GM18526 (cell line): ENCODE measurements around the gene KCNQ5.

Experiments
- POLR2A ChIP-seq: IDR thresholded peaks from 3 replicates; pipeline ENCODE4 v1.6.1; 2011; ENCODE audit not compliant: insufficient read length; ENCODE audit errors: extremely low read depth

The KCNQ5 gene

DNA sequence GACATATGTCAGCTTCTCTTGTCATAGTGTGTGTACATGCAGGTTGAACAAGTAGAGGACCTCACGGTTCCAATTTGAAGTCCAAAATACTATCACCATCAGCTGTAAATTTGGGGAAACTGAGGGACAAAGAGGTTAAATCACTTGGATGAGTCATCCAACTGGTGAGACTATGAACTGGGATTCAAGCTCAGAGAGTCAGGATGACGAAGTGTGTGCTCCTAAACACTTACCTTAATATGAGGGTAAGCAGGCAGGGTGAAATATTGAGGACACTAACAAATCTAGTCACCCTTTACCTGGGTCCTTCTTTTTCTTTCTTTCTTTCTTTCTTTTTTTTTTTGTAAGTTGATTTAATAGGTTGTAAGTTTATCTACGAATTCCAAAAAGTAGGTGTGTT lies 198.3 kb downstream of the KCNQ5 start:
- TF ChIP-seq POLR2A = no peak

DNA sequence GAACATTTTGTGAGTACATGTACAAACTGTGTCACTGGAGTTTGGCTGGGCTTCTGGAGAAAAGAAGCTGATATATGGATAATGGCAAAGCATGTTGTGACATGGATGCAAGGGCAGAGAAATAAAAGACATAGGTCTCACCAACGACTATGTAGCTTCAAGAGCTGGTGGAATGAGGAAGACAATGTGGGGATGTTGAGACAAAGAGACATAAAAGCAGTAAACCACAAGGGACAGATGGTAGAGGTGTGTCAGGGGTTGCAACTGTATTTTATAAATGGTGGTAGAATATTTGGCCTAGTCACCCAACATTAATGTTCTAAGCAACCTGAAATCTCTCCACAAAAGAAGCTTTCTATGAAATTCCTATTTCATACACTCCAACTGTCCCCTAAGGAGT lies 199.0 kb downstream of the KCNQ5 start:
- no peak for TF ChIP-seq POLR2A

DNA sequence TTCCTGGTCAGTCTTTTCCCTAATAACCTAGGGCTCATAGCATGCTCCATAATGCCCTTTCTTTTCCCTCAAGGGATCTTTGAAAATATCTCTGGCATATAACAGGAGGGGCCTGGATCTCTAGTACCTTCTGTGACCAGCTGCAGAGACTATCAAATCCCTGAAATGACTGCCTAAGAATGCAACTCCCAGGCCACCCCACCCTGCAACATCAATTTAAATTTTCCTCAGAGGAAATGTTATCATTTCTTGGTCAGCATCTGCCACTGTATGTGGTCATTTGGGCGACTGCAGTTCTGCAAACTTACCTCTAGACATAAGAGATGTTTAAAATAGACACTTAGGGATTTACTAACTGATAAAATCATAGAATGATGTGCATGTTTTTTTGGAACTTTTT lies 200.2 kb downstream of the KCNQ5 start:
- TF ChIP-seq POLR2A = no peak

DNA sequence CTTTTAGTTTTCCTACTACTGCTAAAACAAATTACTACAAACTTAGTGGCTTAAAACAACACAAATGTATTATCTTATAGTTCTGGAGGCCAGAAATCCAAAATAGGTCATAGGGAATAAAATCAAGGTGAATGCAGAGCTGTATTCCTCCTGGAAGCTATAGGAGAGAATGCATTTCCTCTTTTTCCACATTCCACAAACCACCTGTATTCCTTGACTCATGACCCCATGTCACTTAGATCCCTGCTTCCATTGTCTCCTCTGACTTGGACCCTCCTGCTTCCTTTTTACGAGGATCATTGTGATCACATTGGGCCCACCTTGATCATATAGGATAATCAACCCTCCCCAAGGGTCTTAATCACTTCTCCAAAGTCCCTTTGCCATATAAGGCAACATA lies 200.8 kb downstream of the KCNQ5 start:
- no peak for TF ChIP-seq POLR2A

DNA sequence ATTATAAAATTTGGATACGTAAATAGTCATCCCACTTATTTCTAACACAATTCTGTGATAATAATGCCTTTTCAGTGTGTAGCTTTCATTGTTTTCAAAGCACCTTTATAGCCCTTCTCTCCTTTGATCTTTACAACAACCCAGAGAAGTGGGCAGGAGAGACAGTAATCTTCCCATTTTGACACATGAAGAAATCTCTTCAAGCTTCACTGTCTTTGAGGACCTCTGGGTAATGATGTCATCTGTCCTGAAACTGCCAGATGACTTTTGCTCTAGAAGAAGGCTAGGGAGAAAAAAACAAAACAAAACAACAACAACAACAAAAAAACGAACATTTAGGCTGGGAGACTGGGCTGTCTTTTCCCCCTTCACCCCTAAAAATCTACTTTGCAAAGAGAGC lies 203.0 kb downstream of the KCNQ5 start:
- no peak for TF ChIP-seq POLR2A

DNA sequence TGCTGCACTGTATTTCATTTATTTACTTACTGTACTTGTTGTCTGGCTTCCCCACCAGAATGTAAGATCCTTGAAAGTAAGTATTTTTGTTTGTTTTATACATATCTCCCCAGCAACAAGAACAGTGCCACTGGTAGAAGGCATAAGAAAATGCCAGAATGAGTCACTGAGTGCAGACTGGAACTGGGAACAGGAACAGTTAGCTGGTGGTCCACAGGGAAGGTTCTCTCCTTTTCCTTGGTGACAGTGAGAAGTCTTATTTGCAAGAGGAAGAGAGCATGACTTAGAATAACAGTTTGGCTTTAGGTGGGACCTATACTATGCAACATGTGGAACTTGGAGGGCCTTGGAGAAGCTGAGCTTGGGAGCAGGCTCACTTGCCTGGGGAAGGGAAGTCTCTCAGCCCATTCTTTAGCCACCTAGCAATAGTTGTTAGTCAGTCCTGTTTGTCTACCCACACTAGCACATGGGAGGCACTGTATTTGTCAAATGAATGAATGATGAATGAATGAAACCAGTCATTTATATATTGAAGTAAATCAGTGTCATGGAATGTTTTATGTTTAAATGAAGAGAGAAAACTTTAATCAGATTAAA lies 203.5 kb downstream of the KCNQ5 start:
- no peak for TF ChIP-seq POLR2A

DNA sequence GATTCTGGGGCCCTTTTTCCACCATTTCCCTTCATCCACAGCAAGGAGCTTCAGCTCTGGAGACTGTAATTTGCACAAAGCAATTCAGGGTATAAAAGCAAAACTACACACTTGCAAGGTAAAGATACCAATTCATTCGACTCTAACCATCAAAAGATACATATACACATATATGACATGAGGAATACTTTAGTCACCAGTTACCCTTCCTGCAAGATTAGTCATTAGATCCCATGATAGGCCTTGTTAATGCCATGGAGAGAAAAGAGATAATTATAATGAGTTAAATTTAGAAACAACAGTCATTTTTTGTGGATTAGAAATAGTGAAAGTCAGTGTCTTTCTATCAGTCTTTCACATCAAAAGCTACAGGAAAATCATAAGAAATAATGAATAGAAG lies 204.2 kb downstream of the KCNQ5 start:
- TF ChIP-seq POLR2A = no peak

DNA sequence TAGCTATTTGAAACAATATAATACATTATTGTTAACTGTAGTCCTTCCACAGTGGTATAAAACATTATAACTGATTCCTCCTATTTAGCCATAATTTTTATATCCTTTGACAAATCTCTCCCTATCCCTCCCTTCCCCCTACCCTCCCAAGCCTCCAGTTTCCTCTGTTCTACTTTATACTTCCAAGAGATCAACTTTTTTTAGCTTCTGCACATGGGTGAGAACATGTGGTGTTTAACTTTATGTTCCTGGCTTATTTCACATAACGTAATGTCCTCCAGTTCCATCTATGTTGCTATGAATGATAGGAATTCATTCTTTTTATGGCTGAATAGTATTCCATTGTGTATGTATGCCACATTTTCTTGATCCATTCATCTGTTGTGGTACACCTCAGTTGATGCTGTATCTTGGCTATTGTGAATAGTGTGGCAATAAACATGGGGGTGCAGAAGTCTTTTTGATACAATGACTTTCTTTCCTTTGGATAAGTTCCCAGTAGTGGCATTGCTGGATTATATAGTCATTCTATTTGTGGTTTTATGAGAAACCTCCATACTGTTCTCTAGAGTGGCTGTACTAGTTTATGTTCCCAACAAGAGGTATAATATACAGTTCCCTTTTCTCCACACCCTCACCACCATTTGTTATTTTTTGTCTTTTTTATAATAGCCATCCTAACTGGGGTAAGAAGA lies 205.0 kb downstream of the KCNQ5 start:
- no peak for TF ChIP-seq POLR2A

DNA sequence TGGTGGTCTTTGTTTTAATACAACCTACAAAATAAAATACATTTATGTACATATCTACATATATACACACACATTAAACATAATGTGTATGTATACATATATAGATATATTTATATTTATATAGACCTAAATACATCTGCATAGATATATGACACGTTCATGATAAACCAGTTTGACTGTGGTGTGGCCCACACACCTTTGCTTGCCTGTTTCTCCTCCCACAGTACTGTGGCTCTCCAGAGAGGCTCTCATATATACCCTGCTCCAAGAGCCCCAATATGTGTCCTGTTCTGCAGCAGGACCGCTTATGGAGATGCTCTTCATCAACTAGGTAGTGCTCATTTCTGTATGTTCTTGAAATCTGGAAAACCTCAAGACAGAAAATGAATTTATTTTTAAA lies 207.0 kb downstream of the KCNQ5 start:
- no peak for TF ChIP-seq POLR2A

DNA sequence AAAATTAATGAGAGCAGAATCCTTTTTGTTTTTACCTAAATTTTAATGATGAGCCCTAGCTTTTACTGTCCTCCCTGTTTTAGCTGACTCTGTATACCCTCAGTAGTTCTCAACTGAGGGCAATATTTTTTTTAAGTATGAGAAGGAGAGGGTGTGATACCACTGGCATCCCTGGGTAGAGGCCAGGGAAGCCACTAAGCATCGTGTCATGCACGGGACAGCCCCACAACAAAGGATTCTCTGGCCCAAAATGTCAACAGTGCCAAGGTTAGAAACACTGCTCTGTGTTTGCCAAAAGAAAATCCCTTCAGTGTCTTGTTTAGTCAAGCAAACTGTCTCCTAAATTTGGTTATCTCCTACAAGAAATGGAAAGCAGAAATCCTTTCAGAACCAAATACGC lies 210.4 kb downstream of the KCNQ5 start:
- TF ChIP-seq POLR2A = no peak

DNA sequence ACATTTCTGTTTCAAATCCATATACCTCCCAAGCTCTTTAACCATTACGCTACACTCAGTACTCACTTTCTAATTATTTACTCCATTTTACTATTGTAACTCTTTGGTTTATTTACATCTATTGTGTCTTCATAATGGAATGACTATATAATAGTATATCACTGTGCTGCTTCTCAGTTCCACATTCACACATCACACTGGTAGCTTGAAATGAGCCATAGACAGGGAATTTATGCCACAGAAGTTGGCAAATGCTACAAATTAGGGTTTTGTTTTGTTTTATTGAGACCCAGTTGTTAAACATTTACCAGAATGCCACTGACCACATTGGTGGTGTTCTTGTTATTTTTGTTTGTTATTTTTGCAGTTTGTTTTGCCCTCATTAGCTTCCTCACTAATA lies 213.9 kb downstream of the KCNQ5 start:
- no peak for TF ChIP-seq POLR2A

DNA sequence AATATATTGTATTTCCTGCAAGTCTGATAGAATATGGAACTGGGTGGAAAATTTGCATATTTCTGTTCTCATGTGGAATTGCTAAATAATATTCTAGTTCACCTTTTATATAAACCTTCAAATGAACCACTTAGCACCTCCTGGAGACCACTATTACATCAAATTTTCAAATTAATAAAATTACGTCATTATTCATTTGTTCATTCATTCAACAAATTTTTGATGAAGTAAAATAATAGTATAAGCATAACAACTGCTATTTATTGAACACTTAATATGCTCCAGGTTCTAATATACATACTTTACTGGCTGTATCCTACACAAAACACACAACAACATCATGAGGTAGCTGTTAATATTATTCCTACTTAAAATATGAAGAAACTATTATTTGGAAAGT lies 215.1 kb downstream of the KCNQ5 start:
- no peak for TF ChIP-seq POLR2A

DNA sequence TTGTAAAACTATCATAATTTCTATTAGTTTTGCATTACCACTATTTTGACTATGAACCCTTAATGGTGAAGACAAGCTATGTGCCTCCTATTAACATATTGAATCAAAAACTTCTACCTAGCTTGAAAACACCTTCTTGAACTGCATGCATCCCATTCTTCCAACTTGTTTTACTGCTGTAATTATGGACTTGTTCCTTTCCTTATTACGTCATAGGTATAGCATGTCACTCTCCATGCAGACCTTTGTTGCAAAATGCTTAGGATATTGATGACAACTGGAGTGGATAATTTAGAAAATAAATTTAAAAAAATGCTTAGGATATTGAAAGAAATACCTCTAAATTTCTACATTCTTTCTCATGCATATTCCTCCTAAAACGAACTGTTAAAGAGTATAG lies 219.3 kb downstream of the KCNQ5 start:
- no peak for TF ChIP-seq POLR2A

DNA sequence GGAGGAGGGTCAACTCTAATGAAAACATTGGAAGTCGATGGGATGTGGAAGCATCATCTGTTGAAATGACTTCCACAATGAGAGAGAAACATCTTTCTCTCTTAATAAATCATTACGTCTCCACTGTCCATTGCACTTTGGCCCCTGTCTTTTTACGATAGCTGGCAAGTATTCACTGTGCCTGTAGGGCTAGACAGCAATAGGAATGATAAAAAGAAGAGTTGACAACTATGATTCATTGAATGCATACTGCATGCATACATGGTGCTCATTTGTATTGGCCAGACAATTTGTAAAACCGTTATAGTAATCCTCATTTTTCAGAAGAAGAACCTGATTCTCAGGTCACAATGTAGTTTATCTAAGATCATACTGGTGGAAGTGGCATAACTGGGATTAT lies 220.3 kb downstream of the KCNQ5 start:
- TF ChIP-seq POLR2A = no peak

DNA sequence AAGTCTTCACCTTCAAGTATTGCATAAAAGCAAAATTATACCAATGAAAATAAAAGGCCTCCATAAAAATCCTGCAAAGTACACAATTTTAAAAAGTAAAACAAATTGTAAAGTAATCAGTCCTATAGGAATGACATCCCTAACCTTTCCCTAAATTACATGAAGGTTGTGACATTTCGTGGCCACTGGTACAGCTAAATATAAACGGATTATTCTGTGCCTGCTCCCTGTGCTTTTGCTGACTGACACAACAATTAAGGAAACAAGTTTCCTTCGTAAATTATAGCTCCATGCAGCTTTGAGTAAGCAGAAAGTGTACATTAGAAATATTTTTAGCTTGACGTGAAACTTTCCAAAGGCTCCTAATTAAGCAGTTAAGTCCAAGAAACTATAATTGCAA lies 222.8 kb downstream of the KCNQ5 start:
- TF ChIP-seq POLR2A = no peak

DNA sequence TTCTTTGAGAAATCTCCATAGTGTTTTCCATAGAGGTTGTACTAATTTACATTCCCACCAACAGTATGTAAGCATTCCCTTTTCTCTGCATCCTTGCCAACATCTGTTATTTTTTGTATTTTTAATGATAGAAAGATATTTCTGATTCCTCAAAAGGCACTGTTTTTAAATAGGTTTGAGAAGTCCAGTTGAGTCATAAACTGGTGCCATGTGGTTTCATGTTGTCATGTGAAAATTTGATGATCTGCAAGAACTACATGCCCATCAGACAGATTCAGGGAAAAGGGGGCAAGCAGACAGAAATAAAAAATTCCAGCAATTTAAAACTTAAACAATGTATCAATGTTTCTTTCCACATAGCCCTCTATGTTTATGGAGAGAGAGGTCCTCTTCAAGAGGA lies 227.5 kb downstream of the KCNQ5 start:
- TF ChIP-seq POLR2A = no peak

DNA sequence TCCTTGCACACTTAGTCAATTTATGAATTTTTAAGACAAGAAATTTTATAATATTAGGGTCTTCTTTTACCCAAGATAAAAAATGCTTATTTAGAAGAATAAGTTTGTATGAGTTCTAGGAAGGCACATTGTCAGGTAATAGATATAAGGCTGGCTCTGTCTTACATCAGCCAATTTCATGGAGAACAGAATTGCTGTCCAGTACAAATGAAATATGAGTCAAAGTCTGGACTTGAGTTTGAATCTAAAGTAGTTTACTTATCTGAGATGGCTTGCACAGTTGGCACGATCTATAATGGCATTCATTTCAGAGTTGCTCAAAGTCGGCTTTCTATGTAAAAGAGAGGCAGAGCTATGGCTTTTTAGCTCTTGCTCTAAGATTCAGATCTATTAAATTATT lies 228.2 kb downstream of the KCNQ5 start:
- no peak for TF ChIP-seq POLR2A
